Suprapubic skin (tissue), 4 donors: ENCODE data around the gene BMPER. TPM values are rescaled to one million over a fixed set of nuclear protein-coding genes. Genes with fewer than 3 reads are reported as not detected.

ENCODE experiments used
- DNase-seq, 2 donors: peaks; one replicate each; pipeline ENCODE4 v3.0.0-alpha.2; 2019; ENCODE audit warnings: low spot score in 2 of 2
- H3K27ac ChIP-seq: fragments of 200-600 bp; sonication (generic); one replicate; pipeline ENCODE4 v1.5.1; 2019
- H3K27me3 ChIP-seq: fragments of 200-600 bp; sonication (generic); one replicate; pipeline ENCODE4 v1.5.1; 2019
- H3K36me3 ChIP-seq: fragments of 200-600 bp; sonication (generic); one replicate; pipeline ENCODE4 v1.5.1; 2019
- H3K4me1 ChIP-seq: fragments of 200-600 bp; sonication (generic); one replicate; pipeline ENCODE4 v1.5.1; 2019
- H3K4me3 ChIP-seq: fragments of 200-600 bp; sonication (generic); one replicate; pipeline ENCODE4 v1.5.1; 2019; ENCODE audit warnings: mild to moderate bottlenecking
- H3K9me3 ChIP-seq: fragments of 200-600 bp; sonication (generic); one replicate; pipeline ENCODE4 v1.5.1; 2019
- CTCF ChIP-seq, 2 donors: fragments of 200-600 bp in 1 of 2; fragments of 450-650 bp in 1 of 2; sonication (generic) in 1 of 2; IDR thresholded peaks; one replicate each; pipeline ENCODE4 v1.5.1; 2016 to 2019; ENCODE audit warnings: antibody characterized with exemption in 2 of 2, mild to moderate bottlenecking in 1 of 2, moderate library complexity in 1 of 2
- EP300 ChIP-seq: sonication (generic); formaldehyde crosslinking; IDR thresholded peaks from one replicate; pipeline ENCODE4 v1.6.1; 2017; ENCODE audit warnings: antibody characterized with exemption
- POLR2A ChIP-seq, 2 donors: fragments of 450-650 bp; IDR thresholded peaks; one replicate each; pipeline ENCODE4 v1.6.1; 2017; ENCODE audit warnings: antibody characterized with exemption in 2 of 2, mild to moderate bottlenecking in 2 of 2, moderate library complexity in 2 of 2
- POLR2AphosphoS5 ChIP-seq, 3 donors: sonication (generic); formaldehyde crosslinking; IDR thresholded peaks; one replicate each; pipeline ENCODE4 v1.6.1; 2017; ENCODE audit warnings: antibody characterized with exemption in 3 of 3
- WGBS: methylation state at CpG from one replicate; pipeline ENCODE4 v1.1.5; 2018; 5-methylcytosine and 5-hydroxymethylcytosine counted together
- total RNA-seq, 4 donors: library from RNA; depleted of rRNA; stranded (reverse); fragments of >200 nt; gene quantifications; one replicate each; pipeline ENCODE4 v1.1.0, GENCODE V29; 2016

Gene BMPER
- total RNA-seq, 4 donors from 2014 or later, result 0.52 to 7.2 (median 1.2) TPM

GRCh38 chr7:34124765-34125164, 219.4 kb downstream of the BMPER start:
- DNase-seq, result no peak
- Histone ChIP-seq H3K4me1 (no peaks in the 10 kb centered on the region), H3K36me3 (no peaks in the 10 kb centered on the region), H3K4me3 (no peak overlapping the region), H3K27me3 (no peaks in the 10 kb centered on the region), H3K27ac (no peak overlapping the region), H3K9me3 (peaks cover 19% of the 10 kb centered on the region)
- TF ChIP-seq POLR2AphosphoS5 (IDR thresholded peaks at IDR 0.05) (no peak), EP300 (no peak), CTCF (IDR thresholded peaks at IDR 0.05) (no peak), POLR2A (IDR thresholded peaks at IDR 0.05) (no peak)
- 0% methylated on average over 1 of the region's 1 CpG for WGBS

GRCh38 chr7:34128762-34129161, 223.4 kb downstream of the BMPER start:
- 56% methylated on average over 5 of the region's 5 CpGs for WGBS
- Histone ChIP-seq H3K36me3 (no peaks in the 10 kb centered on the region), H3K27me3 (no peaks in the 10 kb centered on the region), H3K4me1 (no peaks in the 10 kb centered on the region), H3K9me3 (peaks cover 17% of the 10 kb centered on the region), H3K4me3 (no peak overlapping the region), H3K27ac (no peak overlapping the region)
- no peak for DNase-seq
- TF ChIP-seq POLR2A (IDR thresholded peaks at IDR 0.05), result no peak
- TF ChIP-seq EP300, result no peak
- no peak for TF ChIP-seq POLR2AphosphoS5 (IDR thresholded peaks at IDR 0.05)
- no peak for TF ChIP-seq CTCF (IDR thresholded peaks at IDR 0.05)

GRCh38 chr7:34130558-34131295, 225.4 kb downstream of the BMPER start:
- no peak for DNase-seq
- TF ChIP-seq CTCF (IDR thresholded peaks at IDR 0.05) (no peak), POLR2A (IDR thresholded peaks at IDR 0.05) (no peak), EP300 (no peak), POLR2AphosphoS5 (IDR thresholded peaks at IDR 0.05) (no peak)
- Histone ChIP-seq H3K27me3 (no peaks in the 10 kb centered on the region), H3K9me3 (peaks cover 5% of the 10 kb centered on the region), H3K36me3 (no peaks in the 10 kb centered on the region), H3K4me3 (no peak overlapping the region), H3K27ac (no peak overlapping the region), H3K4me1 (no peaks in the 10 kb centered on the region)
- 59% methylated on average over 4 of the region's 5 CpGs for WGBS

- Histone ChIP-seq H3K4me1 (no peaks in the 10 kb centered on the region), H3K36me3 (no peaks in the 10 kb centered on the region), H3K4me3 (no peak overlapping the region), H3K27me3 (no peaks in the 10 kb centered on the region), H3K9me3 (no peaks in the 10 kb centered on the region), H3K27ac (no peak overlapping the region)
- no peak for TF ChIP-seq EP300
- TF ChIP-seq POLR2AphosphoS5 (IDR thresholded peaks at IDR 0.05), result no peak
- TF ChIP-seq CTCF (IDR thresholded peaks at IDR 0.05), result no peak
- no peak for TF ChIP-seq POLR2A (IDR thresholded peaks at IDR 0.05)
- no peak for DNase-seq
- WGBS, result 57% methylated on average over 9 of the region's 9 CpGs
These were observed 226.0 kb downstream of the BMPER start for GRCh38 chr7:34131371-34131770.

GRCh38 chr7:34133356-34133982, 228.1 kb downstream of the BMPER start:
- Histone ChIP-seq H3K27me3 (no peaks in the 10 kb centered on the region), H3K9me3 (no peaks in the 10 kb centered on the region), H3K4me1 (no peaks in the 10 kb centered on the region), H3K27ac (no peak overlapping the region), H3K4me3 (no peak overlapping the region), H3K36me3 (no peaks in the 10 kb centered on the region)
- TF ChIP-seq POLR2AphosphoS5 (IDR thresholded peaks at IDR 0.05), result no peak
- no peak for TF ChIP-seq POLR2A (IDR thresholded peaks at IDR 0.05)
- no peak for TF ChIP-seq CTCF (IDR thresholded peaks at IDR 0.05)
- no peak for TF ChIP-seq EP300
- DNase-seq, result no peak
- whole genome bisulfite sequencing, result 75% methylated on average over 8 of the region's 8 CpGs
